Measurements from ENCODE around the gene TMEM41B.
A peak's percentile ranks its signal among the peaks of the same experiment; 100 is the strongest.

Gene TMEM41B

GRCh38 chr11:9310485-9311090 is 3.8 kb downstream of the TMEM41B start:
- FAIRE-seq (no peak), DNase-seq (ENCODE audit: low spot score) (no peak)

- DNase-seq (ENCODE audit: low spot score) (no peak), FAIRE-seq (no peak)
Observed at GRCh38 chr11:9304178-9304577, 10.2 kb downstream of the TMEM41B start.

- no peak for DNase-seq (ENCODE audit: low spot score)
- no peak for FAIRE-seq
Observed at GRCh38 chr11:9302448-9302847, 11.9 kb downstream of the TMEM41B start.

GRCh38 chr11:9301720-9302119 is 12.7 kb downstream of the TMEM41B start:
- DNase-seq (ENCODE audit: low spot score) (no peak), FAIRE-seq (no peak)

- FAIRE-seq (no peak), DNase-seq (ENCODE audit: low spot score) (no peak)
Observed at GRCh38 chr11:9293646-9294045, 20.7 kb downstream of the TMEM41B start.

- no peak for DNase-seq (ENCODE audit: low spot score)
- no peak for FAIRE-seq
Observed at GRCh38 chr11:9285850-9286587, 28.4 kb downstream of the TMEM41B start.

GRCh38 chr11:9280655-9281301 is 33.6 kb downstream of the TMEM41B start:
- FAIRE-seq (peak; percentile 75), DNase-seq (ENCODE audit: low spot score) (peak; percentile 40)

GRCh38 chr11:9277176-9277575 is 37.2 kb downstream of the TMEM41B start:
- no peak for FAIRE-seq
- no peak for DNase-seq (ENCODE audit: low spot score)

GRCh38 chr11:9276571-9276970 is 37.8 kb downstream of the TMEM41B start:
- DNase-seq (ENCODE audit: low spot score) (no peak), FAIRE-seq (no peak)

GRCh38 chr11:9274499-9275258 is 39.7 kb downstream of the TMEM41B start:
- no peak for FAIRE-seq
- DNase-seq (ENCODE audit: low spot score): no peak

- DNase-seq (ENCODE audit: low spot score): no peak
- FAIRE-seq: no peak
Observed at GRCh38 chr11:9273376-9274336, 40.7 kb downstream of the TMEM41B start.

- no peak for FAIRE-seq
- no peak for DNase-seq (ENCODE audit: low spot score)
Observed at GRCh38 chr11:9269492-9270013, 44.8 kb downstream of the TMEM41B start.

GRCh38 chr11:9267680-9268079 is 46.7 kb downstream of the TMEM41B start:
- DNase-seq (ENCODE audit: low spot score) (no peak), FAIRE-seq (no peak)

GRCh38 chr11:9266926-9267325 is 47.5 kb downstream of the TMEM41B start:
- no peak for FAIRE-seq

GRCh38 chr11:9266132-9266736 is 48.2 kb downstream of the TMEM41B start:
- no peak for FAIRE-seq
- DNase-seq (ENCODE audit: low spot score): no peak

More at GRCh38 chr11:9266926-9267325, 47.5 kb downstream of the TMEM41B start:
- DNase-seq (ENCODE audit: low spot score): no peak

GRCh38 chr11:9265211-9266131 is 48.9 kb downstream of the TMEM41B start, which contains the start of gene DENND5A:
DENND5A (minus strand) TSS chr11:9265350; CDS start chr11:9265069, 281 bp downstream.
- FAIRE-seq (no peak), DNase-seq (ENCODE audit: low spot score) (peak; percentile 77)

- FAIRE-seq (no peak), DNase-seq (ENCODE audit: low spot score) (peak; percentile 56)
Observed at GRCh38 chr11:9264316-9265210, 49.8 kb downstream of the TMEM41B start.

GRCh38 chr11:9263840-9264315 is 50.5 kb downstream of the TMEM41B start:
- DNase-seq (ENCODE audit: low spot score) (peak; percentile 36), FAIRE-seq (no peak)

All from RCC 7860 (cell line).